ENCODE measurements around the gene C10orf90.

The C10orf90 gene

GRCh38 chr10:126685756-126686155 lies 15.3 kb upstream of the C10orf90 start:
- ATAC-seq = no peak
- TF ChIP-seq ZNF565 (CRISPR knock-in tag; conservative IDR thresholded peaks at IDR 0.05; ENCODE audit: low read depth) (no peak), ZNF8 (CRISPR knock-in tag; IDR thresholded peaks at IDR 0.05) (no peak), ZFP3 (CRISPR knock-in tag; IDR thresholded peaks at IDR 0.05) (no peak), TSHZ2 (CRISPR knock-in tag; IDR thresholded peaks at IDR 0.05) (no peak), SNAI2 (CRISPR knock-in tag; IDR thresholded peaks at IDR 0.05) (no peak), RARB (CRISPR knock-in tag; IDR thresholded peaks at IDR 0.05) (no peak), GLIS3 (CRISPR knock-in tag; IDR thresholded peaks at IDR 0.05) (no peak), ARNTL (CRISPR knock-in tag; IDR thresholded peaks at IDR 0.05; ENCODE audit: borderline replicate concordance, low read depth) (no peak)

GRCh38 chr10:126684171-126684745 lies 13.8 kb upstream of the C10orf90 start:
- no peak for ATAC-seq
- TF ChIP-seq ZFP30 (CRISPR knock-in tag; IDR thresholded peaks at IDR 0.05) (no peak), ESRRG (CRISPR knock-in tag; IDR thresholded peaks at IDR 0.05) (no peak), PPARA (CRISPR knock-in tag; IDR thresholded peaks at IDR 0.05; ENCODE audit: borderline replicate concordance) (no peak), ZNF565 (CRISPR knock-in tag; conservative IDR thresholded peaks at IDR 0.05; ENCODE audit: low read depth) (no peak), ISL1 (CRISPR knock-in tag; IDR thresholded peaks at IDR 0.05) (no peak), ARNTL (CRISPR knock-in tag; IDR thresholded peaks at IDR 0.05; ENCODE audit: borderline replicate concordance, low read depth) (no peak)

GRCh38 chr10:126683466-126683865 lies 13.0 kb upstream of the C10orf90 start:
- TF ChIP-seq BACH2 (CRISPR knock-in tag; IDR thresholded peaks at IDR 0.05; ENCODE audit: borderline replicate concordance) (no peak), ZNF565 (CRISPR knock-in tag; conservative IDR thresholded peaks at IDR 0.05; ENCODE audit: low read depth) (no peak), POU6F1 (CRISPR knock-in tag; IDR thresholded peaks at IDR 0.05; ENCODE audit: borderline replicate concordance, low read depth) (no peak), TCF4 (CRISPR knock-in tag; IDR thresholded peaks at IDR 0.05; ENCODE audit: borderline replicate concordance) (no peak), CREB5 (CRISPR knock-in tag; IDR thresholded peaks at IDR 0.05; ENCODE audit: low read depth) (no peak)
- no peak for ATAC-seq

GRCh38 chr10:126675656-126676438 lies 5.4 kb upstream of the C10orf90 start:
- no peak for ATAC-seq
- TF ChIP-seq CREB5 (CRISPR knock-in tag; IDR thresholded peaks at IDR 0.05; ENCODE audit: low read depth) = no peak
- TF ChIP-seq TOX (CRISPR knock-in tag; IDR thresholded peaks at IDR 0.05; ENCODE audit: borderline replicate concordance) = no peak
- TF ChIP-seq TSHZ2 (CRISPR knock-in tag; IDR thresholded peaks at IDR 0.05) = no peak
- no peak for TF ChIP-seq ARNTL (CRISPR knock-in tag; IDR thresholded peaks at IDR 0.05; ENCODE audit: borderline replicate concordance, low read depth)
- no peak for TF ChIP-seq GLIS3 (CRISPR knock-in tag; IDR thresholded peaks at IDR 0.05)
- no peak for TF ChIP-seq ZNF565 (CRISPR knock-in tag; conservative IDR thresholded peaks at IDR 0.05; ENCODE audit: low read depth)
- TF ChIP-seq BACH2 (CRISPR knock-in tag; IDR thresholded peaks at IDR 0.05; ENCODE audit: borderline replicate concordance) = no peak
- TF ChIP-seq CSRNP3 (CRISPR knock-in tag; IDR thresholded peaks at IDR 0.05) = no peak
